Activated CD4-positive, alpha-beta T cell treated with anti-CD3 and anti-CD28 coated beads, Interleukin-2, amount 10 ng/mL, durations not matched to agents 7 days and 5 days (primary cell): Measurements from ENCODE around the gene NSUN2. TPM values are rescaled to one million over a fixed set of nuclear protein-coding genes. Genes with fewer than 3 reads are reported as not detected.
A peak's percentile ranks its signal among the peaks of the same experiment; 100 is the strongest.

ENCODE experiments used
- CTCF ChIA-PET: fragments of 350-600 bp; sonication (Branson Sonifier 250); formaldehyde crosslinking; loops from one replicate; lab custom pipeline; 2021; ENCODE audit warnings: antibody characterized with exemption; lab: Charles Lee
- POLR2A ChIA-PET: fragments of 350-600 bp; sonication (Branson Sonifier 250); formaldehyde crosslinking; loops from one replicate; lab custom pipeline; 2021; ENCODE audit warnings: antibody characterized with exemption; lab: Charles Lee
- DNase-seq: peaks from one replicate; pipeline ENCODE4 v3.0.0-alpha.2; 2020
- H3K27ac Mint-ChIP-seq: one replicate; pipeline ENCODE4 v1.8.0; 2021; ENCODE audit warnings: mild to moderate bottlenecking, moderate library complexity, mixed read lengths
- H3K27me3 Mint-ChIP-seq: one replicate; pipeline ENCODE4 v1.8.0; 2021; ENCODE audit warnings: mixed read lengths
- H3K36me3 Mint-ChIP-seq: one replicate; pipeline ENCODE4 v1.8.0; 2021; ENCODE audit warnings: low read depth, mixed read lengths
- H3K4me1 Mint-ChIP-seq: one replicate; pipeline ENCODE4 v1.8.0; 2021; ENCODE audit warnings: mixed read lengths
- H3K4me3 Mint-ChIP-seq: one replicate; pipeline ENCODE4 v1.8.0; 2021; ENCODE audit warnings: mild to moderate bottlenecking, moderate library complexity, mixed read lengths
- H3K9me3 Mint-ChIP-seq: one replicate; pipeline ENCODE4 v1.8.0; 2021; ENCODE audit warnings: mixed read lengths
- total RNA-seq, 2 experiments: library from RNA; stranded (reverse); gene quantifications; one replicate each; pipeline ENCODE4 v1.2.3, GENCODE V29; 2021

NSUN2 gene
- total RNA-seq, 2 experiments from 2014 or later, result 67.1 to 74.5 TPM

- Mint-ChIP-seq H3K27me3 (no peaks in the 10 kb centered on the region), H3K4me3 (no peak overlapping the region), H3K36me3 (peaks cover 63% of the 10 kb centered on the region), H3K4me1 (peaks cover 14% of the 10 kb centered on the region), H3K27ac (no peak overlapping the region), H3K9me3 (no peaks in the 10 kb centered on the region)
- ChIA-PET CTCF (interaction anchor here (0.6 to 1.6 kb wide), 3 partner anchors 11 to 300 kb away, joined by 3 read pairs; no protein-coding TSS in a partner anchor), POLR2A (no interaction called here)
- DNase-seq, result no peak
Observed at GRCh38 chr5:6611334-6612256, 21.2 kb downstream of the NSUN2 start.

DNA sequence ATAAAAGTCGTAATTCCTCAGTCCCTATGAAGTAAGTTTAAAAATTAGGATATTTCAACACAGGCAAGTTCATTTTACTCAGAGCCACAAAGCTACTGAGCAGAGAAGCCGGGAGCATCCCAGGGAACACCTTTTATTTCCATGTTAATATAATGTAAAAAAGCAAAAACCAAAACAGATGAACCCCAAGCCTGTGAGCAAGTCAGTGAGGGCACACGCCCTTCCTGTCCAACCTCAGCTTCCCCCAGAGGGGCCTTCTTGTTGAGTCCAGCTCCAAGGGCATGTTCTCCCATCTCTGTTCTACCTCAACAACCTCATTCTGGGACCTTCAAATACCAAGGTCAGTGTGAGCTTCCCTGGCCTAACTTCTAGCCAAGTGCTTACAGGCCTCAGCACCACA, 24.8 kb downstream of the NSUN2 start:
- Mint-ChIP-seq H3K4me3 (no peak overlapping the region), H3K4me1 (peaks cover 12% of the 10 kb centered on the region), H3K9me3 (no peaks in the 10 kb centered on the region), H3K27ac (peak overlapping the region; percentile 79), H3K27me3 (no peaks in the 10 kb centered on the region), H3K36me3 (peaks cover 57% of the 10 kb centered on the region)
- no peak for DNase-seq
- ChIA-PET CTCF (no interaction called here), POLR2A (no interaction called here)

DNA sequence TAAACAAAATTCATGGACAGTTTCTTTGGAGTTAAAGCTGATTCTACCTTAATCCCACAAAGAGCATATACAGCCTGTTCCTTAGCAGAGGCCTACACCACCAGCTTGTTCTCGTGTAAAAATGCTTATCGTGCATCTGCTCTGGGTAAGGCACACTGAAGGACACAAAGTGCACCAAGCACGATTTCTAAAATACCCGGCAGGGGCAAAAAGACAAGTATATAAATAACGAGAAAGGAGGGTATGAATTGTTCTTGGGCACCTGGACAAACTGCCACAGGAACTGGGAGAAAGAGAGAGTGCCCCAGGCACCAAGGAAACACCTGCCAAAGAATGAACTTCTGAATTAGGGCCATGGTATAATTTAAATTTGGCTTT, 25.3 kb downstream of the NSUN2 start:
- Mint-ChIP-seq H3K9me3 (no peaks in the 10 kb centered on the region), H3K27me3 (no peaks in the 10 kb centered on the region), H3K27ac (peak overlapping the region; percentile 79), H3K4me1 (peaks cover 12% of the 10 kb centered on the region), H3K4me3 (no peak overlapping the region), H3K36me3 (peaks cover 61% of the 10 kb centered on the region)
- DNase-seq, result no peak
- POLR2A ChIA-PET, result no interaction called here
- CTCF ChIA-PET, result no interaction called here

- ChIA-PET CTCF (no interaction called here), POLR2A (no interaction called here)
- no peaks in the 10 kb centered on the region for H3K27me3 Mint-ChIP-seq
- H3K4me3 Mint-ChIP-seq, result no peak overlapping the region
- no peaks in the 10 kb centered on the region for H3K9me3 Mint-ChIP-seq
- H3K4me1 Mint-ChIP-seq, result peaks cover 12% of the 10 kb centered on the region
- H3K27ac Mint-ChIP-seq, result no peak overlapping the region
- H3K36me3 Mint-ChIP-seq, result peaks cover 62% of the 10 kb centered on the region
- no peak for DNase-seq
Observed at GRCh38 chr5:6606884-6607558, 25.8 kb downstream of the NSUN2 start.

DNA sequence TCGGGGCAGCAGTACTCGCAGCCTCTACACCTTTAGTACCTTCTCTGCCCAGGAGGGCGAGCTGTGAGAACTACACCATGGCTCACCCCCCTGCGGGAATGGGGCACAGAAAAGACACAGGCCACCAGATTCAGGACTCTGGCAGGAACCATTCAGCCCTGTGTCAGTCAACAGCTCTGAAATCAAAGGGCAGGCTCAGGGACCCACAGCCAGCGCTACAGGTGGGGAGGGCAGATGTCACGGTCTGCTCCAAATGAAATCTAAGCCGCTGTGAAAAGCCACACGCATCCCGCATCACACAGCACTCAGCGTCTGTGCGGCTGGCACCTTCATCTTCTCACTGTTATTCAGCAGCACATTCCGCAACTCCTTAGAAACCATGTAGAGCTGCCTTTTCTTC, 27.9 kb downstream of the NSUN2 start:
- Mint-ChIP-seq H3K36me3 (peaks cover 71% of the 10 kb centered on the region), H3K27ac (no peak overlapping the region), H3K4me3 (no peak overlapping the region), H3K4me1 (peaks cover 12% of the 10 kb centered on the region), H3K9me3 (no peaks in the 10 kb centered on the region), H3K27me3 (no peaks in the 10 kb centered on the region)
- DNase-seq, result no peak
- ChIA-PET POLR2A (no interaction called here), CTCF (interaction anchor here (0.6 to 1.3 kb wide), 2 partner anchors 17 to 66 kb away, joined by 3 to 4 read pairs; no protein-coding TSS in a partner anchor)

DNA sequence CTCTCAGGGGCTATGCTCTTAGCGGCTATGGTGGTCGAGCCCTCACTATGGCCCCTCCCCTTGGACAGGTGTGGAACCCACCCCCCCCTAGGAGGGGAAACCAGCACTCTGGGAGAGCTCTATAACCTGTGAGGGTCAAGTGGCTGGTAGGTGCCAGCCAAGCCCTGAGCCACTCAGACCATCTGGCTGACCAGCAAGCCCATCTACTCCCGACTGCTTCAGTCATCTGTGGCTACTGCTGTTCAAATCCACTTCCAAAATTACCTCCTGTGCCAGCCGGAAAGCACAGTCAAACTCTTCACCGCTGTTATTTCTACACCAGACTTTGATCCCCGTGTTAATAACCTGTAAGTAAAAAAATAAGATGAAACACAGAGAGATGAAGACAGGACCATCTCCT, 28.5 kb downstream of the NSUN2 start:
- H3K36me3 Mint-ChIP-seq, result peaks cover 70% of the 10 kb centered on the region
- ChIA-PET CTCF (no interaction called here), POLR2A (no interaction called here)
- no peak overlapping the region for H3K4me3 Mint-ChIP-seq
- H3K27me3 Mint-ChIP-seq, result no peaks in the 10 kb centered on the region
- H3K4me1 Mint-ChIP-seq, result peaks cover 12% of the 10 kb centered on the region
- DNase-seq, result no peak
- no peaks in the 10 kb centered on the region for H3K9me3 Mint-ChIP-seq
- no peak overlapping the region for H3K27ac Mint-ChIP-seq

GRCh38 chr5:6603643-6604042, 29.2 kb downstream of the NSUN2 start:
- Mint-ChIP-seq H3K4me1 (peaks cover 12% of the 10 kb centered on the region), H3K27ac (no peak overlapping the region), H3K4me3 (no peak overlapping the region), H3K9me3 (no peaks in the 10 kb centered on the region), H3K36me3 (peaks cover 69% of the 10 kb centered on the region), H3K27me3 (no peaks in the 10 kb centered on the region)
- no peak for DNase-seq
- ChIA-PET CTCF (no interaction called here), POLR2A (no interaction called here)

DNA sequence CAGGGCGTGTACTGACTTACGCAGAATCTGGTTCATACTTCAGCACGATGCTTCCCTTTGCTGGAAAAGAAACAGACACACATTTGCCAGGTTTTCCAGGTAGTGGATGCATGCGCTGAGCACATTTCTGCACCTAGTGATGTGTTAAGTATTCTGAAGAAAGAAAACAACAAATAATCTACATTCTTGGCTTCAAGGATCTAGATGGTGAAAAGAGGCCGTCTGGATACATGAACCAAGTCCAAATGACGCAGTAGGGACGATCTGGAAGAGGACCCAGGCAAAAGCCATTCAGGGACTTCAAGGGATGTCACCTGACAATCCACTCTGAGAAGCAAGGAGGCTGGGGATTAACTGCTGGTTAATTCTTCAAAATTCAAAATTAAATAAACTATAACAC, 30.4 kb downstream of the NSUN2 start:
- Mint-ChIP-seq H3K36me3 (peaks cover 75% of the 10 kb centered on the region), H3K9me3 (no peaks in the 10 kb centered on the region), H3K27me3 (no peaks in the 10 kb centered on the region), H3K27ac (no peak overlapping the region), H3K4me1 (peaks cover under 1% of the 10 kb centered on the region), H3K4me3 (no peak overlapping the region)
- POLR2A ChIA-PET, result no interaction called here
- no peak for DNase-seq
- CTCF ChIA-PET, result no interaction called here

DNA sequence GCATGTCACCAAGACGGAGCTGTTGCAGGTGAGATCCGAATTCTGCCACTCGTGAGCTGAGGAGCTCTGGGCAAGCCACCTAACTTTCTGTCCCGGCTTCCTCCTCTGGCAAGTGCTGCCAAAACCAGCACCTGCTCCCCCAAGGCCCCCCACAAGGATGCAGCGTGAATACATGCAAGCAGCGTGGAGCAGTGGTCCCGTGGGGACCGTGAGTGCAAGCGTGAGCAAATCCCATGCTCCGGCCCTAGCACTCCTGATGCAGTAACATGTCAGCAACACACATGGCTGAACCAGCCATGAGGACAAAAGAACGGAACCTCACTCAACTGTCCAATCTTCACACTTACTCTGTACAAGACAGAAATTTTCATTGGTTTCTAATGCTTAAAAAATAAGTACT, 31.0 kb downstream of the NSUN2 start:
- CTCF ChIA-PET, result no interaction called here
- no peak for DNase-seq
- Mint-ChIP-seq H3K4me3 (no peak overlapping the region), H3K27ac (no peak overlapping the region), H3K36me3 (peaks cover 75% of the 10 kb centered on the region), H3K4me1 (no peaks in the 10 kb centered on the region), H3K9me3 (no peaks in the 10 kb centered on the region), H3K27me3 (no peaks in the 10 kb centered on the region)
- POLR2A ChIA-PET, result no interaction called here

DNA sequence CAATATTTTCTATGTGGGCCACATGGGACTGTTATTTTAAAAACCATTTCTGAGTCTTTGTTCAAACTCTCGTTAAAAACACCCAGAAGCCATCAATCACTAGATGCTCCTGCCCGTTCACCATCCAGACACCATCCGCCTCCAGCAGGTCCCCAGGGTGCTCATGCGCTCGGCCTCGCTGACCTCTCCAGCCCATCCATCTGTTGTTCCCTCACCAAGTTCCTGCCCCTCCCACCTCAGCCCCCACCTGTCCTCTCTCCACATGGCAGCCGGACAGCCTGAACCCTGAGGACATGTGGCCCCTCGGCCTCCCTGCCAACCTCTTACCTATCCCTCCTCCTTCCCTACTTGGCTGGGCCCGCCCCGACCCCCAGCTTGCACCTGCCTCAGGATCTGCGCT, 31.6 kb downstream of the NSUN2 start:
- DNase-seq, result no peak
- no peaks in the 10 kb centered on the region for H3K4me1 Mint-ChIP-seq
- no peak overlapping the region for H3K27ac Mint-ChIP-seq
- peaks cover 79% of the 10 kb centered on the region for H3K36me3 Mint-ChIP-seq
- no peak overlapping the region for H3K4me3 Mint-ChIP-seq
- CTCF ChIA-PET, result no interaction called here
- POLR2A ChIA-PET, result no interaction called here
- H3K9me3 Mint-ChIP-seq, result no peaks in the 10 kb centered on the region
- H3K27me3 Mint-ChIP-seq, result no peaks in the 10 kb centered on the region

- Mint-ChIP-seq H3K27me3 (no peaks in the 10 kb centered on the region), H3K27ac (no peak overlapping the region), H3K36me3 (peaks cover 69% of the 10 kb centered on the region), H3K4me1 (no peaks in the 10 kb centered on the region), H3K9me3 (no peaks in the 10 kb centered on the region), H3K4me3 (no peak overlapping the region)
- CTCF ChIA-PET, result interaction anchor here (0.6 kb wide), 1 partner anchor 22 kb away, joined by 3 read pairs; no protein-coding TSS in a partner anchor
- no peak for DNase-seq
- POLR2A ChIA-PET, result no interaction called here
Observed at GRCh38 chr5:6599739-6600138, 33.1 kb downstream of the NSUN2 start.

- no peaks in the 10 kb centered on the region for H3K27me3 Mint-ChIP-seq
- no peak for DNase-seq
- H3K4me3 Mint-ChIP-seq, result no peak overlapping the region
- ChIA-PET CTCF (no interaction called here), POLR2A (no interaction called here)
- H3K4me1 Mint-ChIP-seq, result no peaks in the 10 kb centered on the region
- no peaks in the 10 kb centered on the region for H3K9me3 Mint-ChIP-seq
- no peak overlapping the region for H3K27ac Mint-ChIP-seq
- H3K36me3 Mint-ChIP-seq, result peaks cover 58% of the 10 kb centered on the region
Observed at GRCh38 chr5:6598351-6598900, 34.4 kb downstream of the NSUN2 start.

GRCh38 chr5:6597557-6597956, 35.3 kb downstream of the NSUN2 start:
- peaks cover 53% of the 10 kb centered on the region for H3K36me3 Mint-ChIP-seq
- ChIA-PET POLR2A (no interaction called here), CTCF (no interaction called here)
- no peak overlapping the region for H3K27ac Mint-ChIP-seq
- no peaks in the 10 kb centered on the region for H3K4me1 Mint-ChIP-seq
- no peaks in the 10 kb centered on the region for H3K27me3 Mint-ChIP-seq
- H3K4me3 Mint-ChIP-seq, result no peak overlapping the region
- H3K9me3 Mint-ChIP-seq, result no peaks in the 10 kb centered on the region
- no peak for DNase-seq
